Loucy (cell line): ENCODE data around the gene ADAR.

Source experiments
- EZH2phosphoT487 ChIP-seq: fragments of 200-600 bp; IDR thresholded peaks from 2 replicates; pipeline ENCODE4 v1.6.1; 2018; ENCODE audit warnings: antibody characterized with exemption, mild to moderate bottlenecking, moderate library complexity, borderline replicate concordance
- TF ChIP-seq, protein P1 (sequence below): fragments of 200-600 bp; sonication (generic); conservative IDR thresholded peaks from 2 replicates; pipeline ENCODE4 v1.5.1; 2014; ENCODE audit warnings: mild to moderate bottlenecking, antibody characterized with exemption, low read length

DNA sequence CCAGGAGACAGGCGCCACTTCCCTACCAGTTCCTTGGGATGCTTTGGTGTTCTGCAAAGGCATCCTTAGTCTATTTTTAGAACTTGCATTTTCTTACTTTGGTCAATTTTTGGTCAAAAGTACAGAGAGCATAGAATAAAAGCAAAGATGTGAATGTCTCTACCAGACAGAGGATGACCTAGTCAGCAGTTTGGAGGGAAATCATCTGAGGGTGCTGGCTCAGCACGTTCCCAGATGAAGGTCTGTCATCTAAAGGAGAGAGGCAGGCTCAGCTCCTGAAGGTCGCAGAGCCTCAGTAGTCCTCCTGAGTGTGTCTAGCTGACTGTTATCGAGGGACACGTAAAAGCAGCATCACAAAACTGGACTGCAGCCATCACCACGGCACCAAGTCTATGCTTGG is 25.1 kb downstream of the ADAR start:
- TF ChIP-seq, protein P1, sequence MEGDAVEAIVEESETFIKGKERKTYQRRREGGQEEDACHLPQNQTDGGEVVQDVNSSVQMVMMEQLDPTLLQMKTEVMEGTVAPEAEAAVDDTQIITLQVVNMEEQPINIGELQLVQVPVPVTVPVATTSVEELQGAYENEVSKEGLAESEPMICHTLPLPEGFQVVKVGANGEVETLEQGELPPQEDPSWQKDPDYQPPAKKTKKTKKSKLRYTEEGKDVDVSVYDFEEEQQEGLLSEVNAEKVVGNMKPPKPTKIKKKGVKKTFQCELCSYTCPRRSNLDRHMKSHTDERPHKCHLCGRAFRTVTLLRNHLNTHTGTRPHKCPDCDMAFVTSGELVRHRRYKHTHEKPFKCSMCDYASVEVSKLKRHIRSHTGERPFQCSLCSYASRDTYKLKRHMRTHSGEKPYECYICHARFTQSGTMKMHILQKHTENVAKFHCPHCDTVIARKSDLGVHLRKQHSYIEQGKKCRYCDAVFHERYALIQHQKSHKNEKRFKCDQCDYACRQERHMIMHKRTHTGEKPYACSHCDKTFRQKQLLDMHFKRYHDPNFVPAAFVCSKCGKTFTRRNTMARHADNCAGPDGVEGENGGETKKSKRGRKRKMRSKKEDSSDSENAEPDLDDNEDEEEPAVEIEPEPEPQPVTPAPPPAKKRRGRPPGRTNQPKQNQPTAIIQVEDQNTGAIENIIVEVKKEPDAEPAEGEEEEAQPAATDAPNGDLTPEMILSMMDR = no peak
- TF ChIP-seq EZH2phosphoT487 = no peak
